HepG2 (cell line): ENCODE measurements around the gene PGC. TPM values are rescaled to one million over a fixed set of nuclear protein-coding genes. Genes with fewer than 3 reads are reported as not detected.

Experiments
- ATAC-seq: fragments of 200-7000 bp; cut with Tn5 transposase; 3 replicates; pipeline ENCODE4 v1.9.1; 2020; ENCODE audit warnings: mild to moderate bottlenecking, moderate library complexity
- BruUV-seq: library from RNA; stranded (reverse); fragments of 400-500 nt; replicated peaks from 2 replicates; lab custom pipeline; 2021; lab: Mats Ljungman, UMichigan
- CTCF ChIA-PET: fragments of 300-600 bp; formaldehyde crosslinking; extraction: SDS; loops from one replicate; lab custom pipeline; 2021; ENCODE audit warnings: low total read pairs, inconsistent platforms, low intra/inter-chr PET ratio; lab: Yijun Ruan, JAX
- POLR2A ChIA-PET: fragments of 350-600 bp; sonication (Branson Sonifier 250); formaldehyde crosslinking; loops from one replicate; lab custom pipeline; 2020; ENCODE audit warnings: antibody characterized with exemption, inconsistent platforms; lab: Yijun Ruan, JAX
- DNase-seq: peaks from one replicate; pipeline ENCODE4 v3.0.0-alpha.2; 2015; ENCODE audit warnings: low spot score
- FAIRE-seq: peaks from 3 replicates; lab custom pipeline; 2011; peaks lifted over from hg19 to GRCh38; lab: Jason Lieb, UNC
- H2AFZ ChIP-seq: one replicate; pipeline ENCODE4 v1.6.1; 2011; ENCODE audit warnings: low read length, inconsistent platforms
- H3K27ac ChIP-seq: fragments of 300-600 bp; 3 replicates; pipeline ENCODE4 v1.8.0; 2011; ENCODE audit warnings: mixed run types, mild to moderate bottlenecking, mixed read lengths, low read length, inconsistent platforms; ENCODE audit not compliant: insufficient read depth; ENCODE audit errors: extremely low read length
- H3K27me3 ChIP-seq, 2 experiments: fragments of 200-600 bp in 1 of 2; 2 replicates in 1 of 2; 3 replicates in 1 of 2; pipeline versions ENCODE4 v1.6.0 to v1.8.0; 2011; ENCODE audit warnings: low read length in 2 of 2, mild to moderate bottlenecking in 2 of 2, moderate library complexity in 2 of 2, inconsistent platforms in 1 of 2; ENCODE audit not compliant: insufficient read depth in 2 of 2, control insufficient read depth in 1 of 2
- H3K36me3 ChIP-seq, 2 experiments: fragments of 200-600 bp in 1 of 2; replicated peaks in 1 of 2; 2 replicates in 1 of 2; 3 replicates in 1 of 2; pipeline versions ENCODE4 v1.5.1 to v1.8.0; 2011; ENCODE audit warnings: low read length in 2 of 2, inconsistent platforms in 1 of 2; ENCODE audit not compliant: insufficient read depth in 2 of 2, control insufficient read depth in 1 of 2
- H3K4me1 ChIP-seq: 2 replicates; pipeline ENCODE4 v1.5.1; 2012; ENCODE audit warnings: low read length, inconsistent platforms; ENCODE audit not compliant: insufficient read depth
- H3K4me2 ChIP-seq: 2 replicates; pipeline ENCODE4 v1.6.0; 2011; ENCODE audit warnings: low read depth, low read length, inconsistent platforms
- H3K4me3 ChIP-seq, 3 experiments: fragments of 200-600 bp in 1 of 3; sonication (generic), shearing (Covaris generic) in 1 of 3; replicated peaks in 1 of 3; 2 replicates each; pipeline ENCODE4 v1.5.1; 2011 to 2016; ENCODE audit warnings: low read length in 3 of 3, inconsistent platforms in 2 of 3, low read depth in 2 of 3, mild to moderate bottlenecking in 2 of 3, control low read depth in 1 of 3, mixed read lengths in 1 of 3; ENCODE audit not compliant: insufficient read depth in 1 of 3
- H3K79me2 ChIP-seq: one replicate; pipeline ENCODE4 v1.6.1; 2011; ENCODE audit warnings: low read length, inconsistent platforms; ENCODE audit not compliant: insufficient read depth
- H3K9ac ChIP-seq: 2 replicates; pipeline ENCODE4 v1.6.0; 2011; ENCODE audit warnings: mild to moderate bottlenecking, low read depth, low read length, inconsistent platforms; ENCODE audit not compliant: insufficient read depth
- H3K9me3 ChIP-seq: 2 replicates; pipeline ENCODE4 v1.5.1; 2012; ENCODE audit warnings: mild to moderate bottlenecking, low read length
- H4K20me1 ChIP-seq: 2 replicates; pipeline ENCODE4 v1.6.0; 2011; ENCODE audit warnings: inconsistent platforms, mild to moderate bottlenecking, low read length, moderate library complexity; ENCODE audit not compliant: insufficient read depth
- CBFB ChIP-seq: sonication (generic); formaldehyde crosslinking; IDR thresholded peaks from 2 replicates; pipeline ENCODE4 v1.4.0; 2020; ENCODE audit warnings: missing genetic modification reagents
- JDP2 ChIP-seq: sonication (generic); formaldehyde crosslinking; IDR thresholded peaks from 2 replicates; pipeline ENCODE4 v1.8.1; 2022; ENCODE audit warnings: missing genetic modification reagents, borderline replicate concordance
- KAT2B ChIP-seq: fragments of 150-350 bp; IDR thresholded peaks from 2 replicates; pipeline ENCODE4 v1.6.1; 2014; ENCODE audit warnings: low read depth, low read length, borderline replicate concordance
- MAFF ChIP-seq: IDR thresholded peaks from 2 replicates; pipeline ENCODE4 v1.6.1; 2011; ENCODE audit warnings: low read depth, low read length, improper control_type of control experiment
- MTF1 ChIP-seq: sonication (generic); formaldehyde crosslinking; IDR thresholded peaks from 2 replicates; pipeline ENCODE4 v1.5.0; 2020; ENCODE audit warnings: missing genetic modification reagents
- REL ChIP-seq: sonication (generic); formaldehyde crosslinking; conservative IDR thresholded peaks from 2 replicates; pipeline ENCODE4 v1.8.0; 2022; ENCODE audit warnings: mild to moderate bottlenecking, missing genetic modification reagents, moderate library complexity
- SNAI1 ChIP-seq: sonication (generic); formaldehyde crosslinking; IDR thresholded peaks from 2 replicates; pipeline ENCODE4 v1.5.0; 2020; ENCODE audit warnings: mild to moderate bottlenecking, missing genetic modification reagents, borderline replicate concordance
- ZFY ChIP-seq: sonication (generic); formaldehyde crosslinking; IDR thresholded peaks from 2 replicates; pipeline ENCODE4 v1.4.0; 2020; ENCODE audit warnings: missing genetic modification reagents
- ZNF709 ChIP-seq: sonication (generic); formaldehyde crosslinking; IDR thresholded peaks from 2 replicates; pipeline ENCODE4 v1.5.0; 2020; ENCODE audit warnings: mild to moderate bottlenecking, missing genetic modification reagents
- ZNF775 ChIP-seq: sonication (generic); formaldehyde crosslinking; IDR thresholded peaks from 2 replicates; pipeline ENCODE4 v1.4.0; 2020; ENCODE audit warnings: missing genetic modification reagents, mild to moderate bottlenecking, moderate library complexity, borderline replicate concordance
- WGBS: methylation state at CpG from one replicate; pipeline ENCODE4 v1.1.6; 2017; ENCODE audit warnings: low lambda C conversion rate; 5-methylcytosine and 5-hydroxymethylcytosine counted together
- in situ Hi-C: cut with HindIII; loops from 2 replicates; pipeline ENCODE4 v1.10.0; 2017; ENCODE audit warnings: low pct_unique_long_range_greater_than_20kb; ENCODE audit not compliant: extremely low pct_ligation_motif_present
- intact Hi-C: fragments of 100-400 bp; cut with micrococcal nuclease; formaldehyde crosslinking; loops from one replicate; pipeline ENCODE4 v1.10.0; 2022; ENCODE audit not compliant: unreplicated experiment
- polyA plus RNA-seq, 8 experiments: library from polyadenylated mRNA; depleted of rRNA in 3 of 8; stranded (reverse) in 7 of 8; unstranded in 1 of 8; fragments of >200 nt; fragmentation: Illumina TruSeq in 4 of 8; extraction: Trizol in 4 of 8; gene quantifications; 2 replicates each; pipeline versions ENCODE4 v1.2.1 to v1.2.3, GENCODE V29; 2011 to 2016; ENCODE audit warnings: low read depth in 4 of 8, missing spikeins in 1 of 8, mixed read lengths in 1 of 8; ENCODE audit not compliant: insufficient read depth in 1 of 8
- total RNA-seq, 5 experiments: library from RNA; depleted of rRNA; stranded (reverse); fragments of >200 nt; fragmentation: Illumina TruSeq; extraction: Trizol; gene quantifications; 2 replicates each; pipeline ENCODE4 v1.2.3, GENCODE V29; 2016; ENCODE audit warnings: low read depth in 1 of 5
- TF ChIP-seq, protein P1 (sequence below): sonication (generic); formaldehyde crosslinking; conservative IDR thresholded peaks from 2 replicates; pipeline ENCODE4 v1.8.1; 2023; ENCODE audit warnings: missing genetic modification reagents
- TF ChIP-seq, protein P2 (sequence below): sonication (generic); formaldehyde crosslinking; IDR thresholded peaks from 2 replicates; pipeline ENCODE4 v1.4.0; 2020; ENCODE audit warnings: mild to moderate bottlenecking, missing genetic modification reagents, borderline replicate concordance
- TF ChIP-seq, protein P3 (sequence below): sonication (generic); formaldehyde crosslinking; IDR thresholded peaks from 2 replicates; pipeline ENCODE4 v1.8.0; 2022; ENCODE audit warnings: missing genetic modification reagents, low read depth, mild to moderate bottlenecking, borderline replicate concordance
- TF ChIP-seq, protein P4 (sequence below): sonication (generic); formaldehyde crosslinking; IDR thresholded peaks from 2 replicates; pipeline ENCODE4 v1.4.0; 2020; ENCODE audit warnings: missing genetic modification reagents

PGC gene
- total and polyA plus RNA-seq, 2 of the 13 experiments (the other 11 are each of a cell fraction or from before 2014, with no cell fraction given): 426 to 502 TPM

DNA sequence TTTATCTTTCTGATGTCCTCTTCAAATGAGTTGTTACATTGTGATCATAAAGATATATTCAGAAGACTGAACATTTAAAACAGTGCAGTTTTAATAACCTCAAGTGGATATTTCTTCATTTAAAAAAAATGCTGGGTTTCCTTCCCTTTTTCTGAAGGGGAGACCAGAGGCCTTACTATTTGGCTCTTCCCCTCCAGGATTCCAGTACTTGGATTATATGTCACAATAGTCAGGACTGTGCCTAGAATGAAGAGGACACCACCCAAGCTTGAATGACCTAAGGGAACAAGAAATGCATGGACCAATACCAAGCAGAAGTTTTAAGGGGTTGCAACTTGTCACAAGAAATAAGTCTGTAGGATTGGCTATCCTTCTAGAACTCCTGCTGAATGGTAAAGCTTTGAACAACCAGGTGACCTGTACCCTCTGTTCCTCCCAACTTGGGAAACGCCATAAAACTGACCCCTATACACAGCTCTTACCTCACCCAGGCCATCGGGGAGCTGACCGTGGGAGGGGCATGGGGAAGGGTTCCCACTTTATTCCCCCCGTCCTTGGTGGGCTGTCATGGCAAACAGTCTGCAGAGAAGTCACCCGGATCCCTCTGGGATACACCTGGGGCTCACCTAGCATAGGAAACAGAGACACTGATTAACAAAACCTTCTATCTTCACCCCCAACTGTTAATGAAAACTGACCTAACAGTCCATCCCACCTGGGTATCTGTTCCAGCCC is 30.5 kb upstream of the PGC start:
- DNase-seq (no peak), ATAC-seq (no peak), FAIRE-seq (no peak)
- H4K20me1 ChIP-seq: no peaks in the 10 kb centered on the region
- H3K9me3 ChIP-seq: no peaks in the 10 kb centered on the region
- no TSS peak for BruUV-seq
- no peak for TF ChIP-seq KAT2B
- TF ChIP-seq CBFB: no peak
- TF ChIP-seq, protein P1, sequence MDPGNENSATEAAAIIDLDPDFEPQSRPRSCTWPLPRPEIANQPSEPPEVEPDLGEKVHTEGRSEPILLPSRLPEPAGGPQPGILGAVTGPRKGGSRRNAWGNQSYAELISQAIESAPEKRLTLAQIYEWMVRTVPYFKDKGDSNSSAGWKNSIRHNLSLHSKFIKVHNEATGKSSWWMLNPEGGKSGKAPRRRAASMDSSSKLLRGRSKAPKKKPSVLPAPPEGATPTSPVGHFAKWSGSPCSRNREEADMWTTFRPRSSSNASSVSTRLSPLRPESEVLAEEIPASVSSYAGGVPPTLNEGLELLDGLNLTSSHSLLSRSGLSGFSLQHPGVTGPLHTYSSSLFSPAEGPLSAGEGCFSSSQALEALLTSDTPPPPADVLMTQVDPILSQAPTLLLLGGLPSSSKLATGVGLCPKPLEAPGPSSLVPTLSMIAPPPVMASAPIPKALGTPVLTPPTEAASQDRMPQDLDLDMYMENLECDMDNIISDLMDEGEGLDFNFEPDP: no peak
- no peak for TF ChIP-seq ZNF775 (CRISPR knock-in tag)
- TF ChIP-seq, protein P2, sequence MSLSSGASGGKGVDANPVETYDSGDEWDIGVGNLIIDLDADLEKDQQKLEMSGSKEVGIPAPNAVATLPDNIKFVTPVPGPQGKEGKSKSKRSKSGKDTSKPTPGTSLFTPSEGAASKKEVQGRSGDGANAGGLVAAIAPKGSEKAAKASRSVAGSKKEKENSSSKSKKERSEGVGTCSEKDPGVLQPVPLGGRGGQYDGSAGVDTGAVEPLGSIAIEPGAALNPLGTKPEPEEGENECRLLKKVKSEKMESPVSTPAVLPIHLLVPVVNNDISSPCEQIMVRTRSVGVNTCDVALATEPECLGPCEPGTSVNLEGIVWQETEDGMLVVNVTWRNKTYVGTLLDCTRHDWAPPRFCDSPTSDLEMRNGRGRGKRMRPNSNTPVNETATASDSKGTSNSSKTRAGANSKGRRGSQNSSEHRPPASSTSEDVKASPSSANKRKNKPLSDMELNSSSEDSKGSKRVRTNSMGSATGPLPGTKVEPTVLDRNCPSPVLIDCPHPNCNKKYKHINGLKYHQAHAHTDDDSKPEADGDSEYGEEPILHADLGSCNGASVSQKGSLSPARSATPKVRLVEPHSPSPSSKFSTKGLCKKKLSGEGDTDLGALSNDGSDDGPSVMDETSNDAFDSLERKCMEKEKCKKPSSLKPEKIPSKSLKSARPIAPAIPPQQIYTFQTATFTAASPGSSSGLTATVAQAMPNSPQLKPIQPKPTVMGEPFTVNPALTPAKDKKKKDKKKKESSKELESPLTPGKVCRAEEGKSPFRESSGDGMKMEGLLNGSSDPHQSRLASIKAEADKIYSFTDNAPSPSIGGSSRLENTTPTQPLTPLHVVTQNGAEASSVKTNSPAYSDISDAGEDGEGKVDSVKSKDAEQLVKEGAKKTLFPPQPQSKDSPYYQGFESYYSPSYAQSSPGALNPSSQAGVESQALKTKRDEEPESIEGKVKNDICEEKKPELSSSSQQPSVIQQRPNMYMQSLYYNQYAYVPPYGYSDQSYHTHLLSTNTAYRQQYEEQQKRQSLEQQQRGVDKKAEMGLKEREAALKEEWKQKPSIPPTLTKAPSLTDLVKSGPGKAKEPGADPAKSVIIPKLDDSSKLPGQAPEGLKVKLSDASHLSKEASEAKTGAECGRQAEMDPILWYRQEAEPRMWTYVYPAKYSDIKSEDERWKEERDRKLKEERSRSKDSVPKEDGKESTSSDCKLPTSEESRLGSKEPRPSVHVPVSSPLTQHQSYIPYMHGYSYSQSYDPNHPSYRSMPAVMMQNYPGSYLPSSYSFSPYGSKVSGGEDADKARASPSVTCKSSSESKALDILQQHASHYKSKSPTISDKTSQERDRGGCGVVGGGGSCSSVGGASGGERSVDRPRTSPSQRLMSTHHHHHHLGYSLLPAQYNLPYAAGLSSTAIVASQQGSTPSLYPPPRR (CRISPR knock-in tag): no peak
- no peak for TF ChIP-seq MAFF
- no peak for TF ChIP-seq REL (CRISPR knock-in tag)
- no peak for TF ChIP-seq MTF1
- TF ChIP-seq ZNF709: no peak
- TF ChIP-seq, protein P3, sequence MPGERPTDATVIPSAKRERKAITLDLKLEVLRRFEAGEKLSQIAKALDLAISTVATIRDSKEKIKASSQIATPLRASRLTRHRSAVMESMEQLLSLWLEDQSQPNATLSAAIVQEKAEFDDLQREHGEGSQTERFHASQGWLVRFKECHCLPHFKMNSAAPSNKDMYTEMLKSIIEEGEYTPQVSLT: no peak
- no peak for TF ChIP-seq SNAI1 (CRISPR knock-in tag)
- TF ChIP-seq, protein P4, sequence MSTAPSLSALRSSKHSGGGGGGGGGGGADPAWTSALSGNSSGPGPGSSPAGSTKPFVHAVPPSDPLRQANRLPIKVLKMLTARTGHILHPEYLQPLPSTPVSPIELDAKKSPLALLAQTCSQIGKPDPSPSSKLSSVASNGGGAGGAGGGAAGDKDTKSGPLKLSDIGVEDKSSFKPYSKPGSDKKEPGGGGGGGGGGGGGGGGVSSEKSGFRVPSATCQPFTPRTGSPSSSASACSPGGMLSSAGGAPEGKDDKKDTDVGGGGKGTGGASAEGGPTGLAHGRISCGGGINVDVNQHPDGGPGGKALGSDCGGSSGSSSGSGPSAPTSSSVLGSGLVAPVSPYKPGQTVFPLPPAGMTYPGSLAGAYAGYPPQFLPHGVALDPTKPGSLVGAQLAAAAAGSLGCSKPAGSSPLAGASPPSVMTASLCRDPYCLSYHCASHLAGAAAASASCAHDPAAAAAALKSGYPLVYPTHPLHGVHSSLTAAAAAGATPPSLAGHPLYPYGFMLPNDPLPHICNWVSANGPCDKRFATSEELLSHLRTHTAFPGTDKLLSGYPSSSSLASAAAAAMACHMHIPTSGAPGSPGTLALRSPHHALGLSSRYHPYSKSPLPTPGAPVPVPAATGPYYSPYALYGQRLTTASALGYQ (CRISPR knock-in tag): no peak
- no peak for TF ChIP-seq JDP2 (CRISPR knock-in tag)
- TF ChIP-seq ZFY (CRISPR knock-in tag): no peak
- intact Hi-C loops (loop anchor here (5.0 kb wide), 1 partner anchor 175 kb away; no protein-coding TSS in a partner anchor), in situ Hi-C loops (loop anchor here (5.0 to 25.0 kb wide), 2 partner anchors 40 to 435 kb away; partner anchors contain the start of genes MRPS10 and TFEB)
- no peak overlapping the region for H3K9ac ChIP-seq
- H3K36me3 ChIP-seq: peaks cover 9 to 25% of the 10 kb centered on the region in 2 experiments
- CTCF ChIA-PET: interaction anchor here (4.1 to 4.4 kb wide), 2 partner anchors 42 to 72 kb away, joined by 44 to 61 read pairs; partner anchors contain the start of gene TFEB
- no peaks in the 10 kb centered on the region; a peak in 2 of 5 replicates for H3K27me3 ChIP-seq
- WGBS: 91% methylated on average over 5 of the region's 5 CpGs
- H3K4me1 ChIP-seq: peaks cover 34% of the 10 kb centered on the region
- no peak overlapping the region for H3K4me3 ChIP-seq
- POLR2A ChIA-PET: interaction anchor here (1.7 to 1.8 kb wide), 2 partner anchors 9 to 44 kb away, joined by 6 to 8 read pairs; no protein-coding TSS in a partner anchor
- peaks cover 4% of the 10 kb centered on the region for H3K79me2 ChIP-seq
- no peak overlapping the region for H3K4me2 ChIP-seq
- no peak overlapping the region for H3K27ac ChIP-seq
- H2AFZ ChIP-seq: no peak overlapping the region
